Ecto neural progenitor cell (in vitro differentiated cells): ENCODE results near the gene WDR41.
"Not testable (repeated sequence)": the region's sequence is repeated elsewhere in the genome, so short reads cannot be mapped to it uniquely, and the experiment has no call there.

Experiments
- DNase-seq: peaks from one replicate; pipeline ENCODE4 v3.0.0-alpha.2; 2018; ENCODE audit warnings: low spot score

WDR41 gene

GRCh38 chr5:77491783-77492652 lies at the start of gene WDR41:
WDR41 (minus strand) TSS chr5:77492316; CDS start chr5:77492220, 96 bp downstream.
- DNase-seq: peak; percentile 93

GRCh38 chr5:77531297-77531696 lies 39.2 kb upstream of the WDR41 start:
- DNase-seq: no peak

- no peak for DNase-seq
Measured at GRCh38 chr5:77518304-77518703, 26.2 kb upstream of the WDR41 start.

- DNase-seq: no peak
Measured at GRCh38 chr5:77514457-77514856, 22.3 kb upstream of the WDR41 start.

GRCh38 chr5:77513321-77513720 lies 21.2 kb upstream of the WDR41 start:
- DNase-seq: no peak

GRCh38 chr5:77501132-77501531 lies 9.0 kb upstream of the WDR41 start:
- DNase-seq: not testable (repeated sequence)

GRCh38 chr5:77499973-77500372 lies 7.9 kb upstream of the WDR41 start:
- no peak for DNase-seq

- DNase-seq: no peak
Measured at GRCh38 chr5:77499441-77499840, 7.3 kb upstream of the WDR41 start.

- no peak for DNase-seq
Measured at GRCh38 chr5:77498952-77499351, 6.8 kb upstream of the WDR41 start.

- no peak for DNase-seq
Measured at GRCh38 chr5:77494935-77495334, 2.8 kb upstream of the WDR41 start.

GRCh38 chr5:77492653-77493000 lies 511 bp upstream of the WDR41 start:
- DNase-seq: no peak

- DNase-seq: not testable (repeated sequence)
Measured at GRCh38 chr5:77490741-77491344, 1.3 kb downstream of the WDR41 start.

- DNase-seq: no peak
Measured at GRCh38 chr5:77486344-77486962, 5.7 kb downstream of the WDR41 start.

- no peak for DNase-seq
Measured at GRCh38 chr5:77483682-77484081, 8.4 kb downstream of the WDR41 start.

- DNase-seq: not testable (repeated sequence)
Measured at GRCh38 chr5:77475041-77475440, 17.1 kb downstream of the WDR41 start.

- DNase-seq: not testable (repeated sequence)
Measured at GRCh38 chr5:77468875-77469274, 23.2 kb downstream of the WDR41 start.

- no peak for DNase-seq
Measured at GRCh38 chr5:77463905-77464304, 28.2 kb downstream of the WDR41 start.

GRCh38 chr5:77461287-77461686 lies 30.8 kb downstream of the WDR41 start:
- no peak for DNase-seq

GRCh38 chr5:77454123-77454522 lies 38.0 kb downstream of the WDR41 start:
- DNase-seq: no peak

- no peak for DNase-seq
Measured at GRCh38 chr5:77452351-77452750, 39.8 kb downstream of the WDR41 start.

- DNase-seq: no peak
Measured at GRCh38 chr5:77449981-77450380, 42.1 kb downstream of the WDR41 start.

GRCh38 chr5:77449277-77449676 lies 42.8 kb downstream of the WDR41 start:
- DNase-seq: no peak

- DNase-seq: no peak
Measured at GRCh38 chr5:77448831-77449230, 43.3 kb downstream of the WDR41 start.
